Femur (tissue), 1 donor: ENCODE measurements around the gene LRRC27.
A peak's percentile ranks its signal among the peaks of the same experiment; 100 is the strongest.
"Not testable (repeated sequence)": the region's sequence is repeated elsewhere in the genome, so short reads cannot be mapped to it uniquely, and the experiment has no call there.

ENCODE experiments used
- DNase-seq: peaks from one replicate; pipeline ENCODE4 v3.0.0-alpha.2; 2017

The LRRC27 gene

DNA sequence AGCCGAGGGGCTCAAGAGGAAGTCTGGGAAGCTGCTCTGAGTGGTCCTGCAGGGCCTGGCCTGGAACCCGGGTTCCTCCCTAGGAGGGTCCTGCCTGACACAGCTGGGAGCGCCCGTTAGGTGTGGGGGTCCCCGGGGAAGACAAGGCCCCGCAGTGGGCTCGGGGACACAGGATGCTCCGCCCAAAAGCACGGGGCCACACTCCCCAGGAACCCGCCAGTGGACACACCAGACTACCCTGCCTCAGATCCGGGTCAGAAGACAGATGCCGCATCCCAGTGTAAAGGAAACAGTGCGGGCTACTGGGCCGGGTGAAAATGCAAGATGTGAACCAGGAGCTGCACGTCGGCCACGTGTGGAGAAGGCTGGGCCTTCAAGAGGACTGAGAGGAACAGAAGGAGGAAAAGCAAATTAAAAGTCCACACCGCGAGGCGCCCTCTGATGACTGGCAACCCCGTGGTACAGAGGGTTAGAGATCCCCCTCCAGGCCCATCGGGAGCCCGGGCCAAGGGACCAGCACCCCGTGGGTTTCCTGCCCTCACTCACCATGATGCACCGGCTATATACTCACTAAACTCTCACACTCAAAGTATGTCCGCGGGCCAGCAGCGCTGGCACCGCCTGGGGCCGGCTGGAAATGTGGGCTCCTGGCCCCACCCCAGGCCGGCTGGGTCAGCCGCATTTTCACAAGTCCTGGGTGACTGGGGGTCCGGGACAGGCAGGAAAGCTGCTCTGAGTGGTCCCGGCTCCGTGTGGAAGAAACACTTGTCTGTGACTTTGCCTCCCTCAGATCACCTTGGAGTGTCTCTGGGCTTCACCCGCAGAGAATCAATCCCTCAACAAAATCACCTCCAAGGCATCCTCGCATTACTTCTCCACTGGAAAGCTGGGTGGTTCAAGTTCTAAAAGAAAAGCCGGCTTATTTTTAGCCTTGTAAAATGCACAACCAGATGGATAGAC lies 30.3 kb upstream of the LRRC27 start:
- DNase-seq: no peak

- DNase-seq: no peak
Measured at GRCh38 chr10:132302421-132303310, 29.3 kb upstream of the LRRC27 start.

- DNase-seq: no peak
Measured at GRCh38 chr10:132303361-132304115, 28.5 kb upstream of the LRRC27 start.

DNA sequence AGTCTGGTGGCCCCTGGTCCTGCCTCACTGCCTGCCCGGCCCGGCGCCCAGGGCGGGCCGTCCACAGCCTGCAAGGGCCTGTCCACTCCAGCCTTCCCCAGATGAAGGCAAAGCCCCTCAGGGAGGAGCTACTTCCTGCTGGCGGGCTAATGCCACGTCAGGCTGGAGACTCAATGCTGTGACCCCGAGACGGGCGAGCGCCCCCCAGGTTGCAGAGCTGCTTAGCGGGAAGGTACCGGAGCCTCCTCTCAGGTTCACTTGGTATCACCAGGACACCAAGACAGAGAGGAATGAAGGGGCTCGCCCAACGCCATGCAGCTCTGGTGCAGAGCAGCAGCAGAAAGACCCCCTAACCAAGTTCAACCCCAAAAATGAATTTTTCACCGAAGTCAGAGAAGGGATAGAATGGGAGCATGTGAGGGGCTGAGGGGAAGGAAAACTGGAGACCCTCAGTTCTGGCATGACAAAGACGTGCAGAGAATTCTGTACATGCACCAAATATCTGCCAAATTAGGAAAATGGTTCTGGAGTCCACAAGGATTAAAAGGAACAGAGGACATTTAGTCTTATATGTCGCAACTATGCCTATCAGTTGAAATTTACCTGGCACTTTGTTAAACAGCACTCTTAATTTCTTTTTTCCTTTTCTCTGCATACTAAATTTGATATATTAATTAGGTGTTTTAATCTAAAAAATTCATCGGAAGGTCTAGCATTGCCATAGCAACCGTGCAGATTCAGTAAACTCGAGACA lies 27.1 kb upstream of the LRRC27 start:
- DNase-seq: no peak

DNA sequence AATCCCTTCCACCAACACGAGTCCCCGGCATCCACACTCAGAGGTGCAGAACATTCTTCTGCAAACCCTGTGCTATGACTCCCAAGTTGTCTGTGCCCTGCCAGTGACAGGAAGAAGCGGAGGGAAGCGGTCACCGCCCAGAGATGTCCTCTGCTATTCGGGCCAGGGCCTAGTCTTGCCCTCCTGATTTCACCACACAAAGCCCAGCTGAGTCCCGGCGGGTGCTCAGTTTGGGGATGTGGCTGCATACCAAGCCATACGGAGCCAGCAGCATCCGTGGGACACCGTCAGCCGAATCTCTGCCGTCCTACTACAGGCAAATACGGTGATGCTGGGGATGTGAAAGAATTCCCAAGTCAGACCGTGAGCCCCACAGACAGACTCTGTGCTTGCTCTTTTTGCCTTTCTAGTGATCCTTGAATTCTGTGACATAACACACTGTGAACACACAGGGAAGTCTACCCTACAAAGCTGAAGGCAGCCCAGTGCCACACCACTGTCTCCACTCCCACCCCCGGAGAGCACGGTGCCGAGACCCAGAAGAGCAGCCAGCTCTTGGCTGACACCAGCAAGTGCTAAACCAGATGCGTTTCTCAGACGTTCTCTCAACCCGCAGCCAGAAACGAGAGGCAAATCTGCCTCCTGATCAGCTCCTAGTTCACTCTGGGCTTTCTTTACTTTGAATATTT lies 26.2 kb upstream of the LRRC27 start:
- no peak for DNase-seq

DNA sequence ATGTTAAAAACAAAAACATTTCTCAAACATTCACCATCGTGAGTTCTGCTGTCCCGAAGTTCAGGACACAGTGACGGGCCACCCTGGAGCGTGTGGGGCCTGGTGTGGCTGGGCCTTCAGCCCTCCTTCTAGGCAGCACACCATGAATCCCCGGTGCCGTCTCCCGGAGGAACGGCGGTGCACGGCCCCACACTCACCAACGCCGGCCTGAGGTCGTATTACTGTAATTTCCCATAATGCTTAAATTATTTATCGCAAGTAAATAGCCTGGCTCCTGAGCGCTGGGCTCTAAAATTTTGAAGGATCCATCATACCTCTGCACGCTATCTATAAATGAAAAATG lies 25.7 kb upstream of the LRRC27 start:
- DNase-seq: no peak

DNA sequence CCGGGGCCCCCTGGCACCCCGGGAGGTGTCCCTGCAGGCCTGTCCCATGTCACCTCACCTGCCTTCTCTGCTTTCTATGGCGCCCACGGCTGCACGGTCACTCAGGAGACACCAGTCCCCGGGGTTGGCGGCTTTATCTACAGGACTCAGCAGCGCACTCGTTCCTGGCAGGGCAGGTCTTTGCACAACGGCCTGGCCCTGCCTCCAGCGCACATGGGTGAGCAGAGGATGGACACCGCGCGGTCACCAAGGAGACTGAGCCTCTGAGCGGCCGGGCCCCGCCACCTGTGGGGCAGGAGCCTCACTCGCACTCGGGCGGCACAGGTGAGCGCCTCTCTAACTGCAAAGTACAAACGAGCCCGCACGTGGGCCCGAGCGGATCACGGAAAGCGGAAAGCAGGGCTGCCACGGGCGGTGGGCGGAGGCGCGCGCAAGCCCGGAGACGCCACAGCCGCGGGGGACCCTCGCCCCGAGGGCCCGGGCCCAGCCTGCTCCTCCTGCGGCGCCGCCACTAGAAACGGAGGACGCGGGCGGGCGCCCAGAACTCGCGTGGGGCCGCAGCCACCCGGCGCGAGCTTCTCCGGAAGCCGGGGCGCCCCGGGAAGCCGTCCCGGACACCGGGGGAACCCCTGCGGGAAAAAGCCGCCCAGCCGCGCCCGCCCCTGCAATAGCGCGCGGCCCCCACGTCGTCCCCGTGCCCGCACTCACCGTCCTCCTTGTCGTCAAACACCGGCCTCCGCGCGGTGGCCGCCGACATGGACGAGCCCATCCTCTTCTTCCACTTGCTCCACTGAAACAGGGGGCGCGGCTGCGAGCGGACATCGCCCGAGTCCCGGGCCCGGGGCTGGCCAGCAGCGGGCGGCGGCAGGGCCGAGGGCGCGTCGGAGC lies 24.9 kb upstream of the LRRC27 start:
- no peak for DNase-seq

DNA sequence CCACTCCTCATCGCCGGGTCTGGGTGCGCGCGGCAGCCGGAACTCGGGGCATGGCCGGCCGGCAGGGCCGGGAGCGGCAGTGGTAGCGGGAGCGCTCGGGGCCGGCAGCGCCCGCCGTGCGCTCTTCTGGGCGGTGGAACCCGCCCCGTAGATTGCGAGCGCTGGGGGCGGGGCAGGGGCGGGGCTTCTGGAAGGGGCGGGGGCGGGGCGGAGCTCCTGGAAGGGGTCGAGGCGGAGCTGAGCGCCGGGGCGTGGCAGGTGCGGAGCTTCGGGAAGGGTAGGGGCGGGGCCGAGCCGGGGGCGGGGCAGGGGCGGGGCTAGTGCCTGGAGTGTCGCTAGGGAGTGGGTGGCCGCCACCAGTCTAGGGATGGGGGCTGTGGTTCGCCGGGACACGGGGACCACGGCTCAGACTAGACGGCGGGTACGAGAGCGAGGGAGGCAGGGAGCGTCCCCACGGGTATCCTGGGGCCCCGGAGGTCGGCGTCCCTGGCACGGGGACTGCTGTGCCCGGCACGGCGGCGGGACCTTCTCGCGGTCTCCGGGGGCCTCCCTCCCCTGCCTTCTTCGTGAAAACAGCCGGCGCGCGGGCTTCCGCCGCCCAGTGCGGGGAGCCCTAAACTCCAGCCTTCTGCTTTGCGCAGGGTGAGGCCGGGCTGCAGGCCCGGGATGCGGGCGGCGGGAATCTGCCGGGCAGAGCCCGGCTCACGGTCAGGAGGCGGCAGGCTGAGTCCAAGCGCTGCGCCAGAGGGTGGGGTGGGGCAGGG lies 24.0 kb upstream of the LRRC27 start, which contains the start of gene STK32C:
STK32C (minus strand) TSS at position 128 of the 764 bp plus-strand sequence; CDS start at position 11, 117 bp downstream.
- peak; percentile 96 for DNase-seq

DNA sequence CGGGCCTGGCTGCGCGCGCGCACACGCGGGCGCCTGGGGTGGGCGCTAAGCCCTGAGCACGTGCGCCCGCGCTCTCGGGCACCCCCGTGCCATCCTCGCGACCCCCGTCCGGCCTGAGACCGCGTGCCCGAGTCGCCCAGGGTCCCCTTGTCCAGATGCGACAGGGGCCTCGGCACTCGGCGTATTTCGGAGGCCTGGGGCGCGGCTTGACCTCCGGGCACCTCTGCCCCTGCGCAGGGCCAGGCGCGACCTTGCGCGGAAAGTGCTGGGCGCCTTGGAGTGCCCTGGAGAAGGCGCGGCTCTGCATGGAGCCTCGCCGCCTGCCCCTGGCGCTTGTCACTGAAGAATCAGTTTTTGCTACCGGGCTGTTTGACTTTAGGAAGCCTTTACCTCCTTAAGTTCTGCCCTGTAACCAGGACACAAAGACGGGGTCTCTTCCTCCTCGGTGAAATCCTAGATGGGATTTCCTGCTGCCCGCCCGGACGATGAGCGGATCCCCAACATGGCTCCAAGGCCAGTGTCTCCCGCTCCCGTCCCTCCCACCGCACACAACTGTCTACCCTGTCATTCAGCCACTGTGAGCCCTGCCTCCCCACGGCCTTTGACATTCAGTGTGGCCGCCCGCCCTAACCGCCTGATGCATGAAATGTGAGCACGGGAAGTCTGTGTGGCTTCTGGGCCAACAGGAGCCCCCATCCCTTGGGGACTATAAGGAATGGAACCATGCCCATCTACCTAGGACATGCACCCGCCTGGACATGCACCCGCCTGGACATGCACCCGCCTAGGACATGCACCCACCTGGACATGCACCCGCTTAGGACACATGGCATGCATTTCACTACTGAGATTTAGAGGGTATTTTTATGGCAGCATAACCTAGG lies 23.2 kb upstream of the LRRC27 start:
- no peak for DNase-seq

DNA sequence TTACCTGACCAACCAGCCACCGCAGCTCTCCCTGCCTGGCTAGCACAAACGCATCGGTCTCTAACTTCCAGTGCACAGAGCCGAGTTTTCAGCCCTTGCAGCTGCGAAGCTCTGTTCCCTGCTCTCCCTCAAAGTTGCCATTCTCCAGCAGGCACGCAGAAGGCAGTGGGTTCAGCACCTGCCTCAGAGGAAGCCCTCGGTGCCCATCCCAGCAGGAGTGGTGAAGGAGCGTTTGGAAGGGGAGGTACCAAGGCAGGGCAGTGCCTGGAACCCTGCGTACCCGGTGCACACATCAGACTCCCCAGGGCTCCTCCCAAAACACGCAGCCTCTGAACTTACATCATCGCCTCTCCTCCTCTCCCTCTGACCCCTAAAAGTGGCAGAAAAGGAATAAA lies 22.5 kb upstream of the LRRC27 start:
- no peak for DNase-seq

GRCh38 chr10:132309879-132310591 lies 22.0 kb upstream of the LRRC27 start:
- no peak for DNase-seq

DNA sequence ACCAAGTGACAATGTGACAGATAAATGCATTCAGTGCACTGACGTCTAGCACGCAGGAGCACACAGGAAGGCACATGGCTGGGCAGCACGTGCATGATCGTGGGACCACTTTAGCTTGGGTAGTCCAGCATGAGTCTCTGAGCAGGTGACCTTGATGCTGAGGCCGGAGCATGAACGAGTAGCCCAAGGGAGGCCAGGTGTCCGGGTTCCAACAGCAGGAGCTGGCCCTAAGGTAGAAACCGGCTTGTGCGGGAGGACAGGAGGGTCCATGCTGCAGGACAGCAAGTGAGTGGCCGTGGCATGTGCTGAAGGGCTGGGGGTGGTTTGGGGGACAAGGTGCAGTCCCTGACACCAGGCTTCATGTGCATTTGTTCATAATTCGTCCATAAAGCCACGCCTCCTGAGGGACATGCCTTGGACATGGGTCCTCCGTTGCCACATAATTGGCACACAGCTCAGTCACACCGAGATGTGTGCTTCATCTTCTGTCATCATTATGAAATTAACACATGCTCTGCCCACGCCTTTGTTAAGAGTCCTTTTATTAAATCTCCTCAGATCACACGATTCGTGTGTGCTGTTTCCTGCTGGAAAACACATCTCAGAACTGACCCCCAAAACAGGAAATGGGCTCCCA lies 21.2 kb upstream of the LRRC27 start:
- no peak for DNase-seq

DNA sequence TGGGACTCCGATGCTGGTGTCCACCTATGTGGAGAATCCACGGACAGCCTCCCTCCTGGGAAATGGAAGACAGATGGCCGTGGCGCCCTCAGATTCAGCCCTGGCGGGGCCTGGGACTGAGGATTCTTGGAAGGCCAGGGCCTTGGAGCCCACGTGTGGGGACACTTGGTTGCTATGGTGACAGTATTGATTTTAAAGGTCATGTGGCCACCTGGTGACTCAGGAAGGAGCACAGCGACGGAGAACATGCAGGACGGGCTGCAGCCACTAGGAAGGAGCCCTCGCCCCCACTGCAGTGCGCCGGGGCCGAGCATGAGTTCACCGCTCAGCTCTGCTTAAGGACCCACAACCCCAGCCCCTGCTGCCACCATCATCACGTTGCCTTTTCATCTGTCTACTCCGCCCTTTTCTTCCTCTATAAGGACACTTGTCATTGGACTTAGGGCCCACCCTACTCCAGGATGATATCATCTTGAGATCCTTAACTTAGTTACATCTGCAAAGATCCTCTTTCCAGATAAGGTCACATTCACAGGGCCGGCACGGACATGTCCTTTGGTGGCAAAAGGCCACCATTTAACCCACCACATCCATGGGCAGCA lies 20.6 kb upstream of the LRRC27 start:
- DNase-seq: no peak

DNA sequence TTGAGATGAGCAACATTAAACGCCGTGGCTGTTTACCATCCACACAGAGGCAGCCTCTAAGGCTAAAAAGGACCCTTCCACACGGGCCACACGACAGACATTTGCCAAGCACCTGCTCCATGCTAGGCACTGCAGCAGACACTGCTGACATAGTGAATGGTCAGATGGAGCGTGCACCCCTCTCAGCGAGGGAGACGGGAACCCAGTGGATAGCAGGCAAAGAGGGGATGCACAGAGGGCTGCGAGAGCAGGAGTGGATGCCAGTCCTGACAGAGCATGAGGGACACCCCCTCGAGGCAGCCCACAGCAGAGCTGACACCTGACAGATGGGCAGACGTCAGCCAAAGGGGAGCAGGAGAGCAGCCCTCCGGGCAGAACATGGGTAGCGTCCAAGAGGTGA lies 18.7 kb upstream of the LRRC27 start:
- DNase-seq: no peak

DNA sequence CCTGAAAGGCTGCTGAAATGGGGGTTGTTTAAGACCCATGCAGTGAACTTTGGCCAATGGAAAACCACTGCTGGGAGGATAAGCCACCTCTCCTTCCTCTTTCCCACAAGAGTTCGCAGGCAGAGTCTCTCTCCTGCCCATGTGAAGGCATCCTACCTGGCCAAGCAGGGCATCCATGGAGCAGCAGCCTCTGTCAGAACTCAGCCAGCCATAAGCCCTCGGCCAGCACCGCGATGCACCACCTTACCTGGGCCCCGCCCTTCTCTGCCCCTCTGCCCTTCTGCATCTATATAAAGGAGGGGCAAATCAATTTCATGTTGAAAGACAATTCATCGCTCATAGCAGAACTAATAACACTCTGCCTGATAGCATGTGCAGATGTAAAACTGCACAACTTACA lies 18.1 kb upstream of the LRRC27 start:
- no peak for DNase-seq

- DNase-seq: no peak
Measured at GRCh38 chr10:132314336-132314735, 17.7 kb upstream of the LRRC27 start.

DNA sequence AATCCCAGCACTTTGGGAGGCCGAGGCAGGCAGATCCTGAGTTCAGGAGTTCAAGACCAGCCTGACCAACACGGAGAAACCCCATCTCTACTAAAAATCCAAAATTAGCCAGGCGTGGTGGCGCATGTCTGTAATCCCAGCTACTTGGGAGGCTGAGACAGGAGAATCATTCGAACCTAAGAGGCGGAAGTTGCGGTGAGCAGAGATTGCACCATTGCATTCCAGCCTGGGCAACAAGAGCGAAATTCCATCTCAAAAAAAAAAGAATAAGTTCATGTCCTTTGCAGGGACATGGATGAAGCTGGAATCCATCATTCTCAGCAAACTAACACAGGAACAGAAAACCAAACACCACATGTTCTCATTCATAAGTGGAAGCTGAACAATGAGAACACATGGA lies 17.1 kb upstream of the LRRC27 start:
- DNase-seq: not testable (repeated sequence)
